Liver (tissue), 9 donors: ENCODE results near the gene BLVRA. TPM values are rescaled to one million over a fixed set of nuclear protein-coding genes. Genes with fewer than 3 reads are reported as not detected.

Experiments
- DNase-seq: peaks from one replicate; pipeline ENCODE4 v3.0.0-alpha.2; 2017; ENCODE audit warnings: low spot score
- H3K27ac ChIP-seq, 2 donors: one replicate each; pipeline ENCODE4 v1.7.0; 2013; ENCODE audit warnings: inconsistent platforms in 2 of 2, low read length in 2 of 2, control low read depth in 1 of 2, low read depth in 1 of 2, mild to moderate bottlenecking in 1 of 2
- H3K27me3 ChIP-seq, 4 donors: one replicate each; pipeline versions ENCODE4 v1.6.1 to v1.7.0; 2013; ENCODE audit warnings: low read length in 3 of 4, inconsistent platforms in 1 of 4, mild to moderate bottlenecking in 1 of 4, moderate library complexity in 1 of 4; ENCODE audit not compliant: control insufficient read depth in 4 of 4, insufficient read depth in 4 of 4
- H3K36me3 ChIP-seq, 4 donors: one replicate each; pipeline versions ENCODE4 v1.6.1 to v1.7.0; 2013; ENCODE audit warnings: low read length in 3 of 4, mild to moderate bottlenecking in 3 of 4, low read depth in 1 of 4, moderate library complexity in 1 of 4; ENCODE audit not compliant: control insufficient read depth in 4 of 4, insufficient read depth in 3 of 4
- H3K4me1 ChIP-seq, 4 donors: one replicate each; pipeline versions ENCODE4 v1.6.1 to v1.7.0; 2013; ENCODE audit warnings: low read length in 3 of 4, mild to moderate bottlenecking in 3 of 4, moderate library complexity in 1 of 4; ENCODE audit not compliant: control insufficient read depth in 4 of 4, insufficient read depth in 4 of 4
- H3K4me3 ChIP-seq, 3 donors: one replicate each; pipeline versions ENCODE4 v1.6.1 to v1.7.0; 2013; ENCODE audit warnings: low read length in 3 of 3, control low read depth in 1 of 3, low read depth in 1 of 3, mild to moderate bottlenecking in 1 of 3
- H3K9ac ChIP-seq, 2 donors: one replicate each; pipeline ENCODE4 v1.7.0; 2013; ENCODE audit warnings: low read length in 2 of 2, mild to moderate bottlenecking in 2 of 2, moderate library complexity in 2 of 2, control low read depth in 1 of 2, low read depth in 1 of 2
- H3K9me3 ChIP-seq, 4 donors: one replicate each; pipeline versions ENCODE4 v1.6.1 to v1.7.0; 2013; ENCODE audit warnings: low read length in 3 of 4; ENCODE audit not compliant: control insufficient read depth in 4 of 4
- ATF3 ChIP-seq: IDR thresholded peaks from 2 replicates; pipeline ENCODE4 v1.6.1; 2016; ENCODE audit warnings: antibody characterized with exemption
- CTCF ChIP-seq: fragments of 150-350 bp; IDR thresholded peaks from 2 replicates; pipeline ENCODE4 v1.5.1; 2017; ENCODE audit warnings: improper control_type of control experiment, low read depth, low read length; ENCODE audit not compliant: missing input control
- EGR1 ChIP-seq, 2 donors: IDR thresholded peaks; 2 replicates each; pipeline ENCODE4 v1.6.1; 2016 to 2018; ENCODE audit warnings: antibody characterized with exemption in 2 of 2, low read depth in 2 of 2
- FOXA1 ChIP-seq: IDR thresholded peaks from 2 replicates; pipeline ENCODE4 v1.6.1; 2016; ENCODE audit warnings: antibody characterized with exemption
- FOXA2 ChIP-seq: IDR thresholded peaks from 2 replicates; pipeline ENCODE4 v1.6.1; 2016; ENCODE audit warnings: antibody characterized with exemption
- GABPA ChIP-seq, 2 donors: IDR thresholded peaks in 1 of 2; conservative IDR thresholded peaks in 1 of 2; 2 replicates each; pipeline ENCODE4 v1.6.1; 2016; ENCODE audit warnings: antibody characterized with exemption in 2 of 2, mild to moderate bottlenecking in 1 of 2, moderate library complexity in 1 of 2
- HNF4A ChIP-seq, 2 donors: conservative IDR thresholded peaks; 2 replicates each; pipeline ENCODE4 v1.6.1; 2016; ENCODE audit warnings: antibody characterized with exemption in 2 of 2, mild to moderate bottlenecking in 2 of 2
- HNF4G ChIP-seq: IDR thresholded peaks from 2 replicates; pipeline ENCODE4 v1.6.1; 2016; ENCODE audit warnings: antibody characterized with exemption
- JUND ChIP-seq, 2 donors: IDR thresholded peaks; 2 replicates each; pipeline ENCODE4 v1.6.1; 2016; ENCODE audit warnings: antibody characterized with exemption in 2 of 2
- NR2F2 ChIP-seq: IDR thresholded peaks from 2 replicates; pipeline ENCODE4 v1.6.1; 2016; ENCODE audit warnings: antibody characterized with exemption
- RAD21 ChIP-seq, 2 donors: IDR thresholded peaks; 2 replicates each; pipeline ENCODE4 v1.6.1; 2016; ENCODE audit warnings: antibody characterized with exemption in 2 of 2, mild to moderate bottlenecking in 2 of 2
- REST ChIP-seq: IDR thresholded peaks from 2 replicates; pipeline ENCODE4 v1.6.1; 2016; ENCODE audit warnings: antibody characterized with exemption, mild to moderate bottlenecking
- RXRA ChIP-seq, 2 donors: IDR thresholded peaks; 2 replicates each; pipeline ENCODE4 v1.6.1; 2017 to 2018; ENCODE audit warnings: antibody characterized with exemption in 2 of 2, mild to moderate bottlenecking in 1 of 2
- SP1 ChIP-seq: IDR thresholded peaks from 2 replicates; pipeline ENCODE4 v1.6.1; 2018; ENCODE audit warnings: antibody characterized with exemption, mild to moderate bottlenecking
- TAF1 ChIP-seq: conservative IDR thresholded peaks from 2 replicates; pipeline ENCODE4 v1.6.1; 2016; ENCODE audit warnings: antibody characterized with exemption, mild to moderate bottlenecking
- YY1 ChIP-seq: IDR thresholded peaks from 2 replicates; pipeline ENCODE4 v1.6.1; 2016; ENCODE audit warnings: antibody characterized with exemption, mild to moderate bottlenecking
- ZBTB33 ChIP-seq: IDR thresholded peaks from 2 replicates; pipeline ENCODE4 v1.6.1; 2016; ENCODE audit warnings: antibody characterized with exemption
- WGBS: extraction: QIAGEN DNeasy Blood & Tissue Kit; methylation state at CpG from one replicate; pipeline ENCODE4 v1.1.7; 2013; 5-methylcytosine and 5-hydroxymethylcytosine counted together
- polyA plus RNA-seq, 2 donors: library from polyadenylated mRNA; stranded (reverse) in 1 of 2; unstranded in 1 of 2; fragments of 200-250 nt in 1 of 2; fragments of >200 nt in 1 of 2; fragmentation: Nextera tagmentation in 1 of 2; extraction: Ambion mirVana in 1 of 2; gene quantifications; one replicate each; pipeline versions ENCODE4 v1.2.1 to v1.2.3, GENCODE V29; 2013 to 2015
- total RNA-seq, 2 donors: library from RNA; depleted of rRNA; stranded (reverse); fragments of >200 nt; gene quantifications; one replicate each; pipeline ENCODE4 v1.2.3, GENCODE V29; 2014
- donor health status: healthy.
- donor health status: healthy.
- donor health status: healthy.
- donor health status: healthy.
- donor health status: healthy.

BLVRA gene
- total and polyA plus RNA-seq, 4 donors: 5.1 to 23.5 (median 6.8) TPM

- DNase-seq: no peak
- WGBS: 91% methylated on average over 3 of the region's 3 CpGs
- Histone ChIP-seq H3K4me3 (no peak overlapping the region), H3K27me3 (no peaks in the 10 kb centered on the region), H3K36me3 (no peaks in the 10 kb centered on the region), H3K9ac (no peak overlapping the region), H3K4me1 (peaks cover 0 to 13% (median 7%) of the 10 kb centered on the region in 4 donors), H3K9me3 (no peaks in the 10 kb centered on the region), H3K27ac (no peak overlapping the region)
- TF ChIP-seq SP1 (no peak), EGR1 (IDR thresholded peaks at IDR 0.05; ENCODE audit: low read depth in 2 of 2) (no peak), JUND (IDR thresholded peaks at IDR 0.05) (no peak), RAD21 (IDR thresholded peaks at IDR 0.05) (no peak), NR2F2 (no peak), REST (no peak), RXRA (IDR thresholded peaks at IDR 0.05) (no peak), FOXA1 (no peak), HNF4A (conservative IDR thresholded peaks at IDR 0.05) (no peak), ATF3 (no peak), CTCF (no peak), FOXA2 (no peak)
These were observed 33.2 kb upstream of the BLVRA start for GRCh38 chr7:43725251-43725650.

- Histone ChIP-seq H3K9me3 (no peaks in the 10 kb centered on the region), H3K36me3 (no peaks in the 10 kb centered on the region), H3K4me3 (no peak overlapping the region), H3K9ac (no peak overlapping the region), H3K27ac (no peak overlapping the region), H3K4me1 (peaks cover 0 to 13% (median 7%) of the 10 kb centered on the region in 4 donors), H3K27me3 (no peaks in the 10 kb centered on the region)
- no peak for DNase-seq
- WGBS: 77% methylated on average over 4 of the region's 4 CpGs
- TF ChIP-seq RAD21 (IDR thresholded peaks at IDR 0.05) (no peak), GABPA (IDR thresholded peaks at IDR 0.05 in 1 of 2, conservative IDR thresholded peaks at IDR 0.05 in 1 of 2) (no peak), FOXA2 (no peak), ATF3 (no peak), FOXA1 (no peak), NR2F2 (no peak), ZBTB33 (no peak), HNF4G (no peak), YY1 (no peak), TAF1 (no peak), RXRA (IDR thresholded peaks at IDR 0.05) (no peak)
These were observed 32.0 kb upstream of the BLVRA start for GRCh38 chr7:43726466-43726865.
